GM19025 (cell line): ENCODE results near the gene LNX2.
"Not testable (repeated sequence)": the region's sequence is repeated elsewhere in the genome, so short reads cannot be mapped to it uniquely, and the experiment has no call there.

Experiments
- ATAC-seq: cut with Tn5 transposase; IDR thresholded peaks from one replicate; pipeline ENCODE4 v1.9.1; 2021; ENCODE audit warnings: mild to moderate bottlenecking, low read depth, moderate library complexity; ENCODE audit not compliant: unreplicated experiment

Gene LNX2

DNA sequence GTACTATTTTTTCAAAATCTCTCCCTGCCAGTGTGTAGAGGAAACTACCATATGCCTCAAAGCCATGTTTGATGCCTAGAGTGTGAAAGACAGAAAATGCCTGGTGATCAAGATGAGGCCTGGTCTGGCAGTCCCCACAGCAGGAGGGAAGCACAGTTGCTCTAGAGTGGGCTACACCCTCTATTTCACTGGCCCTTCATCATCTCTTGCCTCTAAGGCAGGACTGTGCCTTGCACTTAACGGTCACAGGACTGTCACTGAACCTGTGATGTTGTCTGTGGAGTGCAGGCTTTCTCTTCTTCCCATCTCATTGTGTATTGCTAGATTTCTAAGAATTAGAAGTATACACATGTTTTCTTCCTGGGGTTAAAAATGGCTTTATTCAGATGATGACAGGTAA lies 17.7 kb upstream of the LNX2 start:
- no peak for ATAC-seq

GRCh38 chr13:27637289-27637626 lies 16.9 kb upstream of the LNX2 start:
- ATAC-seq: no peak

- no peak for ATAC-seq
Measured at GRCh38 chr13:27636589-27637288, 16.4 kb upstream of the LNX2 start.

DNA sequence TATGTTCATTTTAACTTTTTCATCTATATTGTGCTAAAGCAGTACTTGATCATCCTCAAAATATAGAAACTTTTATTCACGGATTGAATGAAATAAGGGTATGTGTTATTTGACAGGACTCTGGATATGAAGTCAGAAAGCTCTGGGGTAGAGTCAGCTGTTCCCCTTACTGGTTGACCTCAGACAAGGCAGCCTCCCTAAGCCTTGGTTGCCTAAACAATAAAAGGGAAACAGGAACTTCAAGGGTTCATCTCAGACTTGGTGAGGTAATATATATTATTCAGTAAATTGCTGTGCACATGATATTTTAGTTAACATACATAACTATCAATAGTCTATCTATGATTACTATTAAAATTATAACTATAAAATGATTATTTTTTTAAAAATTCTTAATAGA lies 14.9 kb upstream of the LNX2 start:
- no peak for ATAC-seq

- no peak for ATAC-seq
Measured at GRCh38 chr13:27634791-27635190, 14.5 kb upstream of the LNX2 start.

- no peak for ATAC-seq
Measured at GRCh38 chr13:27634231-27634630, 13.9 kb upstream of the LNX2 start.

DNA sequence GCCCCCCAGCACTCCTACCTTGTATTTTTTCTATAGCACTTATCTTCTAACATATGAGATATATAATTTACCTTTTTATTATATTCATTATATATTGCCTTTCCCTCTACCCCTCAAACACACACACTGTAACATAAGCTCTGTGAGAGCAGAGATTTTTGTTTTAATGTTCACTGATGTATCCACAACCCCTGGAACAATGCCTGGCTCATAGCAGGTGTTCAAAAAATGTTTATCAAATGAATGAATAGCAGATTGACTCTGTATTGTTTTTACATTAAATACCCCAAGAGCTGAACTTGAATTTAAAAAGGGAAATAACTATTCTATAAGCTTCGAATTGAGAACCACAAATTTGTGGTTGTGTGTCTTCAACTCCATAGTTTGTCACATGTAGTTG lies 12.3 kb upstream of the LNX2 start:
- no peak for ATAC-seq

DNA sequence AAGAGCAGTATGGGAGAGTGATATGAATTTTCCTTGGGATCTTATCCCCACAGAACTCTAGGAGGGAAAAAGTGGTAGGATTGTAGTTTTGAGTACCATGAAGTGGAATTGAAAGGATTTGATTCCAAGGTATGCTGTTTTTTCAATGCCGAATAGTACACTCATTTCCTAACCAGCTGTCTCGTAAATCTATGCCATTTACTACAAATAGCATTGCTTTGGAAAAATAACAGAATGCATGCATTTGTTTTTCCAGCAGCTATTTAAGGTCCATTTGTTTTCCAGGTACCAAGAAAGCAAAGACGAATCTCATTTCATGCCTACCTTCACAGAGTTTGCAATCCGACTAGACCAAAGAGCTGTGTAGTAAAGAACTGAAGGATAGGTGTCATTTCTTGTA lies 11.9 kb upstream of the LNX2 start:
- no peak for ATAC-seq

DNA sequence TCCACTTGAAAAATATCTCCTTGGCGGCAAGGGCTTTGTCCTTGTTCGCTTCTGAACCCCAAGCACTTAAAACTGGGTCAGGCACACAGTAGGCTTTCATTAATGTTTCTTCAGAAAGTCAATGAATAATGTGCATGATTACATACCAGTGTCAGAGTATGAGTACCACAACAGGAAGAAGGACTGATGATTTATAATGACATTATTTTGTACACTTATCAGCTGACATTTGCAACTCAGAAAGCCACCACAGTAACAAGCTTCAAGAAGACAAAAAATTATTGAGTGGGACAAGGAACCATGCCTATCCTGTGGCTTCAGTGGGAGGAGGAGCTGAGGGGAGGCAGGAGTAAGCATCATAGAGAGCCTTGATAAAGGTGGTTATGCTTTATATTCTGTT lies 11.3 kb upstream of the LNX2 start:
- ATAC-seq: no peak

- no peak for ATAC-seq
Measured at GRCh38 chr13:27631156-27631555, 10.8 kb upstream of the LNX2 start.

GRCh38 chr13:27628766-27629165 lies 8.4 kb upstream of the LNX2 start:
- ATAC-seq: not testable (repeated sequence)

DNA sequence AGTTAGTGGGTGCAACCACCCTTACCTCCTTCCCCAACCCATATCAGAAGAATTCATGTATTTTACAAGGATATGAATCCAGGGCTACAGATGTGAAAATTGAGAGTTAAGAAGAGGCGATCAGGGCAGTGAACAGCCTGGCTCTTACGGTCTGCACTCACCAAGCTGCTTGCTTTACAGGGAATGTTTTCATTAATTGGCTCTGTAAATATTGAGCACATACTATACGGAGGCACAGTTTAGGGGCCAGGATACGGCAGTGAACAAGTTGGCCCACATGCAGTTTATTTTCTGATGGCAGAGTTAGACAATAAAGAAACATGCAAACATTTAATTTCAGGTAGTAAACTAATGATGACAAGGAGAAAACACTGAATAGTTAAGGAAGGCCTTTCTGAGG lies 7.8 kb upstream of the LNX2 start:
- ATAC-seq: no peak

- no peak for ATAC-seq
Measured at GRCh38 chr13:27627380-27627779, 7.1 kb upstream of the LNX2 start.

- ATAC-seq: no peak
Measured at GRCh38 chr13:27625839-27626238, 5.5 kb upstream of the LNX2 start.

- no peak for ATAC-seq
Measured at GRCh38 chr13:27624071-27624470, 3.7 kb upstream of the LNX2 start.

GRCh38 chr13:27622881-27623280 lies 2.6 kb upstream of the LNX2 start:
- ATAC-seq: no peak

DNA sequence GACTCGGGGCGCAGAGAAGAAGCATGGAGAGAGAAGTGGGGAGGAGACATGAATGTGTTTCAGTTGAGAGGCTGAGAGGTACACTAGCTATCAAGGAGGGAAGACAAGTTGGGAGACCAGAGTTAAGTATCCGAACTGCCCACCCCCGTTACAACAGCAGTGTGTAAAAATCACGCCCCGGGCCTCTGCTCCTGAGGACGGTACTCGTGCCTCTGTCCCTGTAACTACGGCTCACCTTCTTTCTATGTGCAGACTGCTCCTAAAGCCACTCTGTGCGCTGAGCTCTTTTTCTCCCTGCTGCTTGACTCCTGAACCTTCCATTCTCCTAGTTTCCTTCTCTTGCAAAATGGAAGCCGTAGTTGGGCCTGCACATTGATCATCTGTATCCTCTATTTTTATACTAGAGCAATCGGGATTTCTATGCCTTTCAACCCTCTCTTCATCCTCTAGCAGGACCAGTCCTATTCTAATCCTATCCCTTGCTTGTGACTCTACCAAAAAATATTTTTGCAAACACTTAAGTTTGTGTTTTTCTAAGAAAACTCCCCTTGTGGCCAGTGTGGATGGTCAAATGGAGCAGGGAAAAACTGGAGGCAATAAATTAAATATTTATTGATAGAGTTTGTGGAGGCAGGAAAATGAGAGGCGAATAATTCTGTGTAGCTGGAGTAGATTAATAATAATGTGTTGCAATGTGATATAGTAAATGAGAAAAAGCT lies 1.9 kb upstream of the LNX2 start:
- ATAC-seq: no peak

GRCh38 chr13:27621366-27622101 lies 1.2 kb upstream of the LNX2 start, which contains the start of gene POLR1D:
Gene POLR1D, plus strand, starts transcription at chr13:27621892. Its CDS starts 92 bp downstream, at chr13:27621984.
- peak; percentile 52 for ATAC-seq

- ATAC-seq: no peak
Measured at GRCh38 chr13:27621116-27621365, 712 bp upstream of the LNX2 start.

- peak; percentile 28 for ATAC-seq
Measured at GRCh38 chr13:27619728-27620376, 477 bp downstream of the LNX2 start.

DNA sequence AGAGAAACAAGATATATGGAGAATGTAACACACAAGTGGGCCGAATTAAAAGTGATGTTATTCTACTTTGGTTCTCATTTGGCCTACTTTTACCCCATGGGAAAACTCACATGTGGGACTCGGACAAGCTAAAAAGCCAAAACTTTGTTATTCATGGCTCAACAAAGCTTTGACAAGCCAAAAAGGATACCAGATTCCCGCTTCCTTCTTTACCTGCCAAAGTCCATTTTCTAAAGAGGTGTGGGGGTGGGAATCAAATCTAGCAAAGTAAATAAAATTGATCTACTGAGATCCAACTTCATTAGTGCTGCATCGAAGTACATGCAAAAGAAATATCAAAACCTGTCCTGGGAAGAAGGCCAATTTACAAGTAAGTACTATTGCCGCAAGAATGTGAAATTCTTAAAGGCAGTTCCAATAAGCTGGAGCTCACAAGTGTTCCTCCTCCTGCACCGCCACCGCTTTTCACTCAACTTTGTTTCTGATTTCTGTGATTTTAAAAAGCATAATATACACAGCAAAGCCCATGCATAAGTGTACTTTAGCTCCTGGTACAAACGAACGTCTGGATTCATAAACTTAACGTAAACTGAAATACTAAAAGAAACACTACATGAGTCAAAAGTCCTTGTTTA lies 1.1 kb downstream of the LNX2 start:
- ATAC-seq: no peak
